ENCODE results near the gene P4HB.

Gene P4HB

DNA sequence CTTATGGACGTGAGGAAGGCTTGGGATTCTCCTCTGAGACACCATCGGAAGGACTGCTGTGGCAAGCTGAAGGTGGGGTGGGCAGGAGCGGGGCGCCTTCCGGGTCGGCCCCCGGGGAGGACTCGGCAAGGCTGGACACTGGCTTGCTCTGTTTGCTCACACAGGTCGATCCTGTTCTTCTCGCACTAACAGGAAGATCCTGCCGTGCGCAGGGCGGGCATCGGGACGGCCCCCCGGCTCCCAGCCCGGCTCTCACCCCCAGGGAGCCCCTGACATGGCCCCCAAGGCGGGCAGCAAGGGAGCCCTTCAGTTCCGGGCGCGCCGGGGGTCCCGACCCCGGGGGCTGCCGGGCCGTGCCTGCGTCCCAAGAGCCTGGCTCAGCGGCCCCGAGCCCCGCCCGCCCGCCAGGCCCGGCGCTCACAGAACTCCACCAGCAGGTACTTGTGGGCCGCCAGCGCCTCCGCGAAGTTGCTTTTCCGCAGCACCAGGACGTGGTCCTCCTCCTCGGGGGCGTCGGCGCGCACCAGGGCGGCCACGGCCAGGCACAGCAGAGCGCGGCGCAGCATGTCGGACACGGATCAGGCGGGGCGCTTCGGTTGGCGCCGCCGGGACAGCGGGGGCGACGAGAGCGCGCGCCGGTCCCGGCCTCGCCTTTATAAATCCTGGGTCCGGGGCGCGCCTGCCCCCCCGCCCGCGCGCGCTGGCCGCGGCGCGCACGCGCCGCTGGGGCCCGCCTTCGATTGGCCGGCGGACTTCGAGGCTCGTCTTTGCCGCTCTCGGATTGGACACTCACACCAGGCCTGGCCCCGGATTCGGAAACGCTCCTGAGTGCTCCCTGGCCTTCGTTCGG is at the start of gene P4HB:
Gene P4HB (minus strand): TSS at position 630 of the 850 bp plus-strand sequence. CDS start 64 bp downstream, at position 566.
- H3K4me3 ChIP-seq (ENCODE audit: low read length): peak within 1 kb of the TSS; percentile 98
- H2AFZ ChIP-seq (ENCODE audit: low read length): peak within 1 kb of the TSS; percentile 75
- H3K9me2 ChIP-seq (replicated peaks; ENCODE audit: insufficient read depth, low read length): no peaks in the 10 kb centered on the region
- peaks cover 87% of the 10 kb centered on the region for H3K79me2 ChIP-seq (ENCODE audit: low read length)
- H3K27me3 ChIP-seq (replicated peaks; ENCODE audit: insufficient read depth, low read length): no peaks in the 10 kb centered on the region
- peak within 1 kb of the TSS; percentile 97 for H3K27ac ChIP-seq (ENCODE audit: low read length)
- H4K20me1 ChIP-seq (ENCODE audit: insufficient read depth, low read length): peaks cover 3% of the 10 kb centered on the region; the same call in 1 of the 2 replicates
- peak within 1 kb of the TSS; percentile 78 for H3K4me2 ChIP-seq (ENCODE audit: low read depth, low read length)
- peaks cover 14% of the 10 kb centered on the region for H3K4me1 ChIP-seq (ENCODE audit: low read length)
- peak within 1 kb of the TSS; percentile 99 for H3K9ac ChIP-seq (ENCODE audit: low read length)
- DNase-seq: no peak
- peaks cover 22% of the 10 kb centered on the region; the same call in 1 of the 2 replicates for H3F3A ChIP-seq (ENCODE audit: insufficient read depth, low read length)
- peaks cover 9% of the 10 kb centered on the region for H3K36me3 ChIP-seq (replicated peaks; ENCODE audit: insufficient read depth, low read length)
- H3K9me3 ChIP-seq (replicated peaks; ENCODE audit: insufficient read depth, low read length): no peaks in the 10 kb centered on the region
- TF ChIP-seq, protein P1, sequence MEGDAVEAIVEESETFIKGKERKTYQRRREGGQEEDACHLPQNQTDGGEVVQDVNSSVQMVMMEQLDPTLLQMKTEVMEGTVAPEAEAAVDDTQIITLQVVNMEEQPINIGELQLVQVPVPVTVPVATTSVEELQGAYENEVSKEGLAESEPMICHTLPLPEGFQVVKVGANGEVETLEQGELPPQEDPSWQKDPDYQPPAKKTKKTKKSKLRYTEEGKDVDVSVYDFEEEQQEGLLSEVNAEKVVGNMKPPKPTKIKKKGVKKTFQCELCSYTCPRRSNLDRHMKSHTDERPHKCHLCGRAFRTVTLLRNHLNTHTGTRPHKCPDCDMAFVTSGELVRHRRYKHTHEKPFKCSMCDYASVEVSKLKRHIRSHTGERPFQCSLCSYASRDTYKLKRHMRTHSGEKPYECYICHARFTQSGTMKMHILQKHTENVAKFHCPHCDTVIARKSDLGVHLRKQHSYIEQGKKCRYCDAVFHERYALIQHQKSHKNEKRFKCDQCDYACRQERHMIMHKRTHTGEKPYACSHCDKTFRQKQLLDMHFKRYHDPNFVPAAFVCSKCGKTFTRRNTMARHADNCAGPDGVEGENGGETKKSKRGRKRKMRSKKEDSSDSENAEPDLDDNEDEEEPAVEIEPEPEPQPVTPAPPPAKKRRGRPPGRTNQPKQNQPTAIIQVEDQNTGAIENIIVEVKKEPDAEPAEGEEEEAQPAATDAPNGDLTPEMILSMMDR (IDR thresholded peaks at IDR 0.05; ENCODE audit: low read length): no peak
- TF ChIP-seq EZH2 (optimal IDR thresholded peaks at IDR 0.05; ENCODE audit: low read depth, low read length) (no peak), EZH2phosphoT487 (IDR thresholded peaks at IDR 0.05; ENCODE audit: low read length) (no peak)

DNA sequence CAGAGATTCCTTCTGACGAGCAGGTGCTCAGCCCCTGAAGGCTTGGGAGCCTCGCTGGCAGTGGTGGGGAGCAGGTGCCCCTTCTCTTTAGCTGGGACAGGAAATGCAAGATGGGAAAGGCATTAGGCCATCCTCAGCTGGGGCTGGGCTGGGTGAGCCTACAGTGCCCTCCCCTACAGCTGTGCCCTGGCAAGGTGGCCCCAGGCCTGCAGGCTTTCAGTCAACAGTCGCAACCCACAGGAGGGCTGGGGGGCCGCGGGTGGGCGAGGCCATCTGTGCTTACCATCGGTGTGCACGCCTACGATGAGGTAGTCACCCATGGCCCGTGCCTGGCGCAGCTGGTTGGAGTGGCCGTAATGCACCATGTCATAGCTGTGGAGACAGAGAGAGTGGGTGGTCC is 48.9 kb upstream of the P4HB start:
- Histone ChIP-seq H3K4me3 (ENCODE audit: low read length) (no peak overlapping the region), H3K4me1 (ENCODE audit: low read length) (peaks cover 7% of the 10 kb centered on the region), H3K9me3 (replicated peaks; ENCODE audit: insufficient read depth, low read length) (no peaks in the 10 kb centered on the region), H3K79me2 (ENCODE audit: low read length) (peaks cover 18% of the 10 kb centered on the region), H3K4me2 (ENCODE audit: low read depth, low read length) (no peak overlapping the region), H4K20me1 (ENCODE audit: insufficient read depth, low read length) (no peaks in the 10 kb centered on the region), H2AFZ (ENCODE audit: low read length) (no peak overlapping the region), H3K27me3 (replicated peaks; ENCODE audit: insufficient read depth, low read length) (no peaks in the 10 kb centered on the region), H3K9me2 (replicated peaks; ENCODE audit: insufficient read depth, low read length) (no peaks in the 10 kb centered on the region), H3K9ac (ENCODE audit: low read length) (no peak overlapping the region), H3K36me3 (replicated peaks; ENCODE audit: insufficient read depth, low read length) (peaks cover 6% of the 10 kb centered on the region; the same call in 1 of the 2 replicates), H3F3A (ENCODE audit: insufficient read depth, low read length) (no peaks in the 10 kb centered on the region; the same call in 1 of the 2 replicates), H3K27ac (ENCODE audit: low read length) (no peak overlapping the region)
- no peak for DNase-seq
- TF ChIP-seq EZH2phosphoT487 (IDR thresholded peaks at IDR 0.05; ENCODE audit: low read length): no peak
- no peak for TF ChIP-seq EZH2 (optimal IDR thresholded peaks at IDR 0.05; ENCODE audit: low read depth, low read length)
- TF ChIP-seq, protein P1 (IDR thresholded peaks at IDR 0.05; ENCODE audit: low read length): no peak

DNA sequence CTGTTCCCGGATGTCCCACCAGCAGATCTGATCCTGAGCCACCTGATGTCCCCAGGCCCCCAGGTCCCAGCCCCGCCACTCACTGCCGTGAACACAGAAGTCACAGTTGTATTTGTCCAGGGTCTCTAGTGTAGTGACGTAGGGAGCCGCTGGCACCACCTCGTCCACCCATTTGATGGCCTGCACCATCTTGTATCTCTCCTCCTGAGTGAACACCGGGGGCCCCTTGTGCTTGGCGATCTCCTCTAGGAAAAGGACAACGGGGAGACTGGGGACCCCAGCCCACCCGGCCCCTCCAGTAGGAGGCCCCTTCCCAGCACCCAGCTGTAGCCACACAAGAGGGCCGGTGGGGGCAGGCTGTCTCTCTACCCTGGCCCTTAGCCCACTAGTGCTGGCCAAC is 48.5 kb upstream of the P4HB start:
- TF ChIP-seq EZH2 (optimal IDR thresholded peaks at IDR 0.05; ENCODE audit: low read depth, low read length) (no peak), EZH2phosphoT487 (IDR thresholded peaks at IDR 0.05; ENCODE audit: low read length) (no peak)
- TF ChIP-seq, protein P1 (IDR thresholded peaks at IDR 0.05; ENCODE audit: low read length): no peak
- Histone ChIP-seq H3K4me1 (ENCODE audit: low read length) (peaks cover 7% of the 10 kb centered on the region), H3K27ac (ENCODE audit: low read length) (no peak overlapping the region), H3K9me2 (replicated peaks; ENCODE audit: insufficient read depth, low read length) (no peaks in the 10 kb centered on the region), H3K9ac (ENCODE audit: low read length) (no peak overlapping the region), H3K4me2 (ENCODE audit: low read depth, low read length) (no peak overlapping the region), H3K36me3 (replicated peaks; ENCODE audit: insufficient read depth, low read length) (peaks cover 6% of the 10 kb centered on the region; the same call in 1 of the 2 replicates), H3K27me3 (replicated peaks; ENCODE audit: insufficient read depth, low read length) (no peaks in the 10 kb centered on the region), H3K79me2 (ENCODE audit: low read length) (peaks cover 18% of the 10 kb centered on the region), H2AFZ (ENCODE audit: low read length) (no peak overlapping the region), H3K9me3 (replicated peaks; ENCODE audit: insufficient read depth, low read length) (no peaks in the 10 kb centered on the region), H4K20me1 (ENCODE audit: insufficient read depth, low read length) (no peaks in the 10 kb centered on the region), H3F3A (ENCODE audit: insufficient read depth, low read length) (no peaks in the 10 kb centered on the region; the same call in 1 of the 2 replicates), H3K4me3 (ENCODE audit: low read length) (no peak overlapping the region)
- no peak for DNase-seq
